HK-2 (cell line): ENCODE measurements around the gene NFATC2IP.
"Not testable (repeated sequence)": the region's sequence is repeated elsewhere in the genome, so short reads cannot be mapped to it uniquely, and the experiment has no call there.

Source experiments
- DNase-seq: peaks from one replicate; pipeline ENCODE4 v3.0.0-alpha.2; 2018; ENCODE audit not compliant: unreplicated experiment

Gene NFATC2IP

DNA sequence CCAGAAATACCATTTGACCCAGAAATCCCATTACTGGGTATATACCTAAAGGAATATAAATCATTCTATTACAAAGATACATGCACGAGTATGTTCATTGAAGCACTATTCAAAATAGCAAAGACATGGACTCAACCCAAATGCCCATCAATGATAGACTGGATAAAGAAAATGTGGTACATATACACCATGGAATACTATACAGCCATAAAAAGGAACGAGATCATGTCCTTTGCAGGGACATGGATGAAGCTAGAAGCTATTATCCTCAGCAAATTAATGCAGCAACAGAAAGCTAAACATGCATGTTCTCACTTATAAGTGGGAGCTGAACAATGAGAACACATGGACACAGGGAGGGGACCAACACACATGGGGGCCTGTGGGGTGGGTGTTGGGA is 24.5 kb upstream of the NFATC2IP start:
- not testable (repeated sequence) for DNase-seq

DNA sequence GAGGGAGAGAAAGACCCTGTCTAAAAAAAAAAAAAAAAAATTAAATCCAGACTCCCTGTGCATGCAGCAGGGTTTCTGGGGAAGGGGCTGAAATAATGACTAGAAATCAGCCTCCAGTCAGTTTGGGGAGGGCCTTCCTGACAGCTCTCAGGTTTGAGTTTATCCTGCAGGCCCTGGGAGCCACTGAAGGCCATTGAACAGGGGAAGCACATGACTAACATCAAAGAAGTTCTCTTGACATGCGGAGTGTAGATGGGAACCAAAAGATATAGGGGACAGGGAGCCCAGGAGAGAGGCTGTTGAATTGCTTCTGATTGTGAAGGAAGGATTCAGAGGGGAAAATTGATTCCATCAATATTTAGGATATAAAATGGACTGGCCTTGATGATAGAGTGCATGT is 22.9 kb upstream of the NFATC2IP start:
- DNase-seq, result no peak

DNA sequence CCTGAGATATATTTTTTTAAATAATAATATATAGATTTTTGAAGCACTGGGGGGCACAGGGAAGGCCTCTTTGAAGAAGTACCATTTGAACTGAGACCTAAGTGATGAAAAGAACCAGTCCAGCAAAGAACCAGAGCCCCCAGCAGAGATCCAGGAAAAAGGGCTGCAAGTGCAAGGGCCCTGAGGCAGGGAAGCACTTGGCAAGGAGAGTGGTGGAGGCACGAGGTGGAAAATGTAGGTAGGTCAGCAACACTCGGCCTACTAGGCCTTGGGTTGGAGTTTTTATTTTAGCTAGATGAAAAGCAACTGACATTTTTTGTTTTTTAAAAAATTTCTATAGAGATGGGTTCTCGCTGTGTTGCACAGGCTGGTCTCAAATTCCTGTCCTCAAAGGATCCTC is 20.5 kb upstream of the NFATC2IP start:
- no peak for DNase-seq

DNA sequence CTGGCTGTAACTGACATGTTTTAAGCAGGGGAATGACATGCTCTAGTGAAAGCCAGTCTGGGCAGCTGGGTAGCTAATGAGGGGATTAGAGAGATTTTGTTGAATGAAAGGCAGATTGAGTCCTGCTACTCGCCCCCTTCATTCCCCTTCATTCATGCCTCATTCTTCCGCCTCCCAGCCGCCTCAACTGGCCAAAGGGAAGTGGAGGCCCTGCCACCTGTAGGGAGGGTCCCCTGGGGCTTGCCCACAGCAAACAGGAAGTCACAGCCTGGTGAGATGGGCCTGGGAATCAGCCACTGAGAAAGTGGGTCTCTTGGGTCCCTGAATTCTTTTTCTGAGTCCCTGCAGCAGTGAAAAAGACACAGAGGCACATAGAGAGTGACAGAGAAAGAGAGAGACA is 20.1 kb upstream of the NFATC2IP start:
- DNase-seq, result no peak

DNA sequence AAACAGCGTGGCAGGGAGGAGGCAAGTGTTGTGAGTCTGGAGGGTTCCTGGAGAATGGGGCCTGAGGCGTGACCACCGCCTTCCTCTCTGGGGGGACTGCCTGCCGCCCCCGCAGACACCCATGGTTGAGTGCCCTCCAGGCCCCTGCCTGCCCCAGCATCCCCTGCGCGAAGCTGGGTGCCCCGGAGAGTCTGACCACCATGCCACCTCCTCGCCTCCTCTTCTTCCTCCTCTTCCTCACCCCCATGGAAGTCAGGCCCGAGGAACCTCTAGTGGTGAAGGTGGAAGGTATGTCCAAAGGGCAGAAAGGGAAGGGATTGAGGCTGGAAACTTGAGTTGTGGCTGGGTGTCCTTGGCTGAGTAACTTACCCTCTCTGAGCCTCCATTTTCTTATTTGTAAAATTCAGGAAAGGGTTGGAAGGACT is 18.9 kb upstream of the NFATC2IP start, which contains the start of gene CD19:
Gene CD19 (plus strand): TSS at position 171 of the 425 bp plus-strand sequence. CDS start 30 bp downstream, at position 201.
- no peak for DNase-seq

DNA sequence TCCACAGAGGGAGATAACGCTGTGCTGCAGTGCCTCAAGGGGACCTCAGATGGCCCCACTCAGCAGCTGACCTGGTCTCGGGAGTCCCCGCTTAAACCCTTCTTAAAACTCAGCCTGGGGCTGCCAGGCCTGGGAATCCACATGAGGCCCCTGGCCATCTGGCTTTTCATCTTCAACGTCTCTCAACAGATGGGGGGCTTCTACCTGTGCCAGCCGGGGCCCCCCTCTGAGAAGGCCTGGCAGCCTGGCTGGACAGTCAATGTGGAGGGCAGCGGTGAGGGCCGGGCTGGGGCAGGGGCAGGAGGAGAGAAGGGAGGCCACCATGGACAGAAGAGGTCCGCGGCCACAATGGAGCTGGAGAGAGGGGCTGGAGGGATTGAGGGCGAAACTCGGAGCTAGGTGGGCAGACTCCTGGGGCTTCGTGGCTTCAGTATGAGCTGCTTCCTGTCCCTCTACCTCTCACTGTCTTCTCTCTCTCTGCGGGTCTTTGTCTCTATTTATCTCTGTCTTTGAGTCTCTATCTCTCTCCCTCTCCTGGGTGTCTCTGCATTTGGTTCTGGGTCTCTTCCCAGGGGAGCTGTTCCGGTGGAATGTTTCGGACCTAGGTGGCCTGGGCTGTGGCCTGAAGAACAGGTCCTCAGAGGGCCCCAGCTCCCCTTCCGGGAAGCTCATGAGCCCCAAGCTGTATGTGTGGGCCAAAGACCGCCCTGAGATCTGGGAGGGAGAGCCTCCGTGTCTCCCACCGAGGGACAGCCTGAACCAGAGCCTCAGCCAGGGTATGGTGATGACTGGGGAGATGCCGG is 18.2 kb upstream of the NFATC2IP start:
- DNase-seq, result no peak

DNA sequence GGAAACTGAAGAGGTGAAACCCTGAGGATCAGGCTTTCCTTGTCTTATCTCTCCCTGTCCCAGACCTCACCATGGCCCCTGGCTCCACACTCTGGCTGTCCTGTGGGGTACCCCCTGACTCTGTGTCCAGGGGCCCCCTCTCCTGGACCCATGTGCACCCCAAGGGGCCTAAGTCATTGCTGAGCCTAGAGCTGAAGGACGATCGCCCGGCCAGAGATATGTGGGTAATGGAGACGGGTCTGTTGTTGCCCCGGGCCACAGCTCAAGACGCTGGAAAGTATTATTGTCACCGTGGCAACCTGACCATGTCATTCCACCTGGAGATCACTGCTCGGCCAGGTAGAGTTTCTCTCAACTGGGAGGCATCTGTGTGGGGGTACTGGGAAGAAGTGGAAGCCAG is 17.6 kb upstream of the NFATC2IP start:
- DNase-seq, result no peak

DNA sequence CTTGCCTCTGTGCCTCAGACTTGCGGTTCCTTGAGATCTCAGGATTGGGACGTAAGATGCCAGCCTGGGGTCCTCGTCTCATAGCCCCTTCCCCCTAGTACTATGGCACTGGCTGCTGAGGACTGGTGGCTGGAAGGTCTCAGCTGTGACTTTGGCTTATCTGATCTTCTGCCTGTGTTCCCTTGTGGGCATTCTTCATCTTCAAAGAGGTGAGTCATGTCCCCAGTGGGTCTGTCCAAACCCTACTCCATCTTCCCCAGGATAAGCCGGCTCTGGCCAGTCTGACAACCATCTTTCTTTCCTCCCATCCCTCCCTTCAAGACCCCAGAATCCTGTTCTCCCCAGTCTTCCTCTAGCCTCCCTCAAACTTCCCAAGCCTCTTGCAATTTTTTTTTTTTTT is 15.4 kb upstream of the NFATC2IP start:
- DNase-seq, result no peak

DNA sequence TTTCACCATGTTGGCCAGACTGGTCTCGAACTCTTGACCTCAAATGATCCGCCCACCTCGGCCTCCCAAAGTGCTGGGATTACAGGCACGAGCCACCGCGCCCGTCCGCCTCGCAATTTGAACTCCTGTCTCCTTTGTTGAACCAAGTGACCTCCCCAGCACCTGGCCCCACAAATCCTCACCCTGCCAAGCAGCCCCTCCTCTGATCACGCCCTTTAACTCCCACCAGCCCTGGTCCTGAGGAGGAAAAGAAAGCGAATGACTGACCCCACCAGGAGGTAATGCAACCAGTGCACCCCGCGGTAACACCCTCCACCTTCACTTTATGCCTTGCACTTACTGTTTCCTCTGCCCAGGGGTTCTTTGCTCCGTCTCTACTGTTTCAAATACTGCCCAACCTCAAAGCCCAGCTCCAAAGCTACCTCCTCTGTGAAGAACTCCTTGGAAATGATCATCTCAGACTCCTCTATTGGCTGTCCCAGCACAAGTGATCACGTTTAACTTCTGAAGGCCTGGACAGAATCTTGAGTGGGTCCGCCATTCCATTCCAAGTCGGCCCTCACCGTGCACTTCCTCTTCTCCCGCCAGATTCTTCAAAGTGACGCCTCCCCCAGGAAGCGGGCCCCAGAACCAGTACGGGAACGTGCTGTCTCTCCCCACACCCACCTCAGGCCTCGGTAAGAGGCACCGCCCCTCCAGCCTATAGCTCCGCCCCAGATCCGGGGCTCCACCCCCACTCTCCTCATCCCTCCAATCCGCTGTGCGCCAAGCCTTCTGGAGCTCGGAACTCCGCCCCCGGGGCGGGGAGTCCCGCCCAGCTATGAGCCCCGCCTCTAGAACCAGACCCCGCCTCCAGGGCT is 14.6 kb upstream of the NFATC2IP start:
- DNase-seq, result no peak

DNA sequence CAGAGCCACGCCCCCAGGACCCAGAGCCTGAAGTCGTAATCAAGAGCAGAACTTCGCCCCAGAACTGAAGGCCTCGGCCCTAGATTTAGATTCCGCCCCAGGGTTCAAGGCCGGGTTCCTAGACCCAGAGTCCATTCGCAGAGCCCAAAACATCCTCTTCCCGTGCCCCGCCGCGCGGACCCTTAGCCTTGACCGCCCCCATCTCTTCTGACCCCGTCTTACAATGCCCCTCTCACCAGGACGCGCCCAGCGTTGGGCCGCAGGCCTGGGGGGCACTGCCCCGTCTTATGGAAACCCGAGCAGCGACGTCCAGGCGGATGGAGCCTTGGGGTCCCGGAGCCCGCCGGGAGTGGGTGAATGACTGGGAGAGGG is 14.0 kb upstream of the NFATC2IP start:
- no peak for DNase-seq

DNA sequence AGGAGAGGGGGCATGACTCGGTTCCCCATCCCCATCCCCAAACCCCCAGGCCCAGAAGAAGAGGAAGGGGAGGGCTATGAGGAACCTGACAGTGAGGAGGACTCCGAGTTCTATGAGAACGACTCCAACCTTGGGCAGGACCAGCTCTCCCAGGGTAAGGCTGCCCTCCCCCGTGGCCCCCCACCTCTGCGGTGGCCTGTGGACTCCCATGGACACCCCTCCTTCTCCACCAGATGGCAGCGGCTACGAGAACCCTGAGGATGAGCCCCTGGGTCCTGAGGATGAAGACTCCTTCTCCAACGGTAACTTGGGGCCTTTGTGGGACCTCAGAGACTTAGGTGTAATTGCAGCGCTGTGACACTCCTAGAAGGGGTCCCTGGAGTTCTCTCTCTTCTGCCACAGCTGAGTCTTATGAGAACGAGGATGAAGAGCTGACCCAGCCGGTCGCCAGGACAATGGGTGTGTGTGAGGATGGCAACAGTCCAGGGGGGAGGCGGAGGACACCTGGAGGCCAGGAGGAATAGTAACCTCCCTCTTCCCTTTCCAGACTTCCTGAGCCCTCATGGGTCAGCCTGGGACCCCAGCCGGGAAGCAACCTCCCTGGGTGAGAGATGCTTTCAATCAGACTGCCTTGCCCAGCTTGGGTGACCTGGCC is 13.4 kb upstream of the NFATC2IP start:
- no peak for DNase-seq

DNA sequence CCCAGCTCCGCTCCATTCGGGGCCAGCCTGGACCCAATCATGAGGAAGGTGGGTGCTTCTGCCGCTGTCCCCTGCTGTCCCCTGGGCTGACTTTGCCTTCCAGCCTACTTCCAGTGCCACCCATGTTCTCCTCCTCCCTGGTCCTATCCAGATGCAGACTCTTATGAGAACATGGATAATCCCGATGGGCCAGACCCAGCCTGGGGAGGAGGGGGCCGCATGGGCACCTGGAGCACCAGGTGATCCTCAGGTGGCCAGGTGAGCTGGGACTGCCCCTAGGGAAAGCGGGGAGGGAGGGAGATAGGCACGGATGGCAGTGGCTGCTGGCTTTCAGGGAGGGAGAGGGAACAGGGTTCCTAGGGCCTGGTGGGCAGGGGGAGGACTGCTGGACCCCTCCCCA is 12.0 kb upstream of the NFATC2IP start:
- no peak for DNase-seq

DNA sequence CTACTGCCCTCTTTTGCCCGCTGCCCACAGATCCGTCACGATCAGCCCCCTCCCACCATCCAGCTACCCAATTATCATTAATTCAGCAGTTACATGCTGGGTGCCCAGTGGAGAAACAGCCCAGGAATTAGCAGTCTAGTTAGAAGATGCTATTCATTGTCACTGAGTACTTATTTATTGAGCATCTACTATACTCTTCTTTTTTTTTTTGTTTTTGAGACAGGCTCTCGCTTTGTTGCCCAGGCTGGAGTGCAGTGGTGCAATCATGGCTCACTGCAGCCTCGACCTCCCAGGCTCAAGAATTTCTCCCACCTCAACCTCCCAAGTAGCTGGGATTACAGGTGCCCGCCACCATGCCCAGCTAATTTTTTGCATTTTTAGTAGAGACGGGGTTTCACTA is 10.9 kb upstream of the NFATC2IP start:
- DNase-seq, result not testable (repeated sequence)

DNA sequence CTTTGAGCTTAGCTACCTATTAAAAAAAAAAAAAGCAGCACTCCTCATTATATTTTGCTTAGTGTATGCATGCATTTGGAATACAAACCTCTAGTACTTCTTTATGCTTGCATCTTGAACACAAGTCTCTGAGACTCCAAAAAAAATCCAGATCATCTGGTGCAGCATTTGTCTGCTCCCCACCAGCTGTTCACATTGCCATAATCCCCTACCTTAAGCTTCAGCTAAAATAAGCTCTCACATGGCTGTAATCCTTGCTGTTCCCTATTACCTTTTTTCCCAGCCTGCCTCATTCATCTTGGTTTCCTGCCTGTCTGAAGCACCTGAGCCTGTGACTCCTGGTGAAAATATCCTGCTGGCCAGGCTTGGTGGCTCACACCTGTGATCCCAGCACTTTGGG is 7.5 kb upstream of the NFATC2IP start:
- DNase-seq, result no peak

DNA sequence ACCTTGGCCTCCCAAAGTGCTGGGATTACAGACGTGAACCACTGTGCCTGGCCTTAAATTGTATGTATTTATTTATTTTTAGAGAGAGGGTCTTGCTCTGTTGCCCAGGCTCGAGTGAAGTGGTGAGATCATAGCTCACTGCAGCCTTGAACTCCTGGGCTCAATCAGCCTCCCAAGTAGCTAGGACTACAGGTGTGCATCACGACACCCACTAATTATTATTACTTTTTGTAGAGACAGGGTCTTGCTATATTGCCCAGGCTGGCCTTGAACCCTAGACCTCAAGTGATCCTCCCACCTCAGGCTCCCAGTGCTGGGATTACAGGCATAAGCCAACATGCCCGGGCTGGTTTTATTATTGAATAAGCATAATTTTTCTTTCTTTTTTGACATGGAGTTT is 4.1 kb upstream of the NFATC2IP start:
- DNase-seq, result no peak

DNA sequence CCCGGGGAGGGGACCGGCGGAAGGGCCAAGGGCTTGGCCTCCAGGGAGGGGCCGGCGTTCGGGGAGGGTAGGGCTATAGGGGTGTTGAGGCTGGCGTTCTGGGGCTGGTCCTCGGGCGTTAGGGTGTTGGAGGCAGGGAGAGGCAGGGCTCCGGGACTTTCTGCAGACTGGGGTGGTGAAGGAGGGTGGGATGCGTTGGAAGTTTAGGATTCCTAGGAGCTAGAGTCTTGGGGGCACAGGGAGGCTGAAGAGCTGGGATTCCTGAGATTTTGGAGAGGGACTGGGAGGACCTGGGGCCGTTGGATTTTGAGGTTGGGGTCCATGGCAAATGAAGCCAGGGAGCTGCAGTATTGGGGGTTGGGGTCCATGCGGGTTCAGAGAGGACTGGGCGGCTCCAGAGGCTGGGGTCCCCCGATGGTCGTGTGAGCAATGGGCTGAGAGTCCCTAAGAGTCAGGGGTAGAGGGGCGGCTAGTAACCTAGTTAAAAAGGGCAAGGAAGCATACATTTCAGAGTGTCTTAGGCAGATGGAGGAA is 740 bp downstream of the NFATC2IP start:
- DNase-seq, result peak; percentile 4

DNA sequence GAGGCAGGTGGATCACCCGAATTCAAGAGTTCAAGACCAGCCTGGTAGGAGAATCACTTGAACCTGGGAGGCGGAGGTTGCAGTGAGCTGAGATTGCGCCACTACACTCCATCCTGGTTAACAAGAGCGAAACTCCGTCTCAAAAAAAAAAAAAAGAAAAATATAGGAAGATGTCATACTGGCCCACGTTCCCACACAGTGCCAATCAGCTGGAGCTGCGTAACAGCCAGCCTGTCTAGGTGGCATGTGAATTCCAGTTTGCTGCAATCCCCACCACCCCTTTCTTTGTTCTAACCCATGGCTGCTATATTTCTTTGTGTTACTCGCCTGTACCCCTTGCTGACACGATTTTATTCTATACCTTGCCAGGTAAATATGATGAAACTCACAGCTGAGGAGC is 7.5 kb downstream of the NFATC2IP start:
- DNase-seq, result no peak

DNA sequence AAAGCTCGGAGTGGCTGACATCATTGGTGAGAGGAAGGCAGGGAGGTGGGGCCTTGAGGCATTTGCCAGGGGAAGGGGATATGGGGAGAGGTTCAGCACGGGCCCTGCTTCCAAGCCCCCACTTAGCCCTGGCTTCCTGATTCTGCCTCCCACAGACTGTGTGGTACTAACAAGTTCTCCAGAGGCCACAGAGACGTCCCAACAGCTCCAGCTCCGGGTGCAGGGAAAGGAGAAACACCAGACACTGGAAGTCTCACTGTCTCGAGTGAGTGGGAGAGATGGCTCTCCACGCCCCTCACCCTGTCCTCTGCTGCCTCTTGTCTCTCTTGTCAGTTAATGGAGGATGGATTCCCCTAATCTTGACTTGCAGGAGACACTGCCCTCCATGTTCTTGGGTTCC is 8.1 kb downstream of the NFATC2IP start:
- no peak for DNase-seq

DNA sequence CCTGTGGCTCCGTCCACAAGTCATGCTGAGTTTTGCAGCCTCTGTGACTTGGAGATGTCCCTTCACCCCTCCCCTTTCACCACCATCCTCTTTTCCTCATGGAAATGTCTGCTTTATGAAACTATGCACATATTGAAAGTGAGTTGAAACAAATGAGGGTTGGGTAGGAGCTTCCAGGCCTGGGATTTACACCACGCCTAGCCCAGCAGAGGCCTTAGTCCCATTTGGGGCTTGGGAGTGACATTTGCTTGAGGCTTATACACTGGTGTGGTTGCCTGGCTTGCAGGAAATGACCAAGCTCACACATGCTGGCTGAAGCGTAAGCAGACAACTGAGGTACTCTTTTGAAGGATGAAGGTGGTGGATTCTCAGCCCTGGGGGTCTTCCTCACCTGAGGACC is 13.3 kb downstream of the NFATC2IP start:
- no peak for DNase-seq

DNA sequence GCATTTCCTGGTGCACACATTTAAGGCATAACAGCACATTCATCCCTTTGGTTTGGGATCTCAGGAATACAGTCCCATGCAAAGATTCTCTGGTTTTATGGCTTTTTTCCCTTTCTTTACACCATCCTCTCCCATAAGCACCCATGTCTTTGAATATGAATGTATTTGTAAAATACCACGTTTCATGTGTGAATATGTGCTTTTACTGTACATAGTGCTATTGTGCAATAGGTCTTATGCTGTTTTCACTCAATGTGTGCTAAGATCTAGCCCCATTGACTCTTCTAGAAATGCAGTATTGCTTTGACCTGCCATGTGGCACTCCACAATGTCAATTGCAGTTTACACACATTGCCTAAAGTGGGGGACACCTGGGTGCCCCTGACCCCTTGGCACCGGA is 13.8 kb downstream of the NFATC2IP start:
- DNase-seq, result no peak

DNA sequence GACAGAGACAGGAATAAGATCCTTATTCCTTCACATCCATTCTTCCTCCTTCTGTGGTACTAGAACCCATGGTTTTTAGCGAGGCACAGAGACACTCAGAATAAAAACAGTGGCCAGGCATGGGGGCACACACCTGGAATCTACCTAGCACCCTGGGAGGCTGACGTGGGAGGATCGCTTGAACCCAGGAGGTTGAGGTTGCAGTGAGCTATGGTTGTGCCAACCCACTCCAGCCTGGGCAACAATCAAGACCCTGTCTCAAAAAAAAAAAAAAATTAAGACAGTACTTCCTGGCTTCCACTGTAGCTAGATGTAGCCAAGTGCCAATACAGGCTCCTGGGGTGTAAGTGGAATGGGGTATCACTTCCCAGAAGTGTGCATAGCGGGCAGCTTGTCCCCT is 16.4 kb downstream of the NFATC2IP start:
- DNase-seq, result no peak

DNA sequence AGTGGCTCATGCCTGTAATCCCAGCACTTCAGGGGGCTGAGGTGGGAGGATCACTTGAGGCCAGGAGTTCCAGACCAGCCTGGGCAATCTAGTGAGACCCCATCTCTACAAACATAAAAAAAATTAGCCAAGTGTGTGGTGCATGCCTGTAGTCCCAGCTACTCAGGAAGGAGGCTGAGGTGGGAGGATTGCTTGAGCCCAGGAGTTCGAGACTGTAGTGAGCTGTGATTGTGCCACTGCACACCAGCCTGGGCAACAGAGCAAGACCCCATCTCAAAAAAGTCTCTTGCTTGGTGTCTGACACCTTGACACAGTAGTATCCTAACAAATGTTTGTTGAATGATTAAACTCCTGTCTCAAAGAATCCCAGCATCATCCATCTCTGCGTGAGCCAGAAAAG is 19.0 kb downstream of the NFATC2IP start:
- not testable (repeated sequence) for DNase-seq
